HFFc6 (cell line): Measurements from ENCODE around the gene GRB14. TPM values are rescaled to one million over a fixed set of nuclear protein-coding genes. Genes with fewer than 3 reads are reported as not detected.
A peak's percentile ranks its signal among the peaks of the same experiment; 100 is the strongest.

Experiments used
- DNase-seq: peaks from one replicate; pipeline ENCODE4 v3.0.0-alpha.2; 2018
- H3K27ac Mint-ChIP-seq: 2 replicates; pipeline ENCODE4 v1.8.0; 2020; ENCODE audit warnings: mild to moderate bottlenecking, mixed read lengths
- H3K27me3 Mint-ChIP-seq: 2 replicates; pipeline ENCODE4 v1.8.0; 2021; ENCODE audit warnings: mild to moderate bottlenecking, moderate library complexity, mixed read lengths; ENCODE audit not compliant: insufficient read depth
- H3K36me3 Mint-ChIP-seq: 2 replicates; pipeline ENCODE4 v1.8.0; 2021; ENCODE audit warnings: low read depth, mixed read lengths
- H3K4me1 Mint-ChIP-seq: 2 replicates; pipeline ENCODE4 v1.8.0; 2020; ENCODE audit warnings: low read depth, mixed read lengths
- H3K4me3 Mint-ChIP-seq: 2 replicates; pipeline ENCODE4 v1.8.0; 2020; ENCODE audit warnings: mild to moderate bottlenecking, moderate library complexity, mixed read lengths
- H3K9me3 Mint-ChIP-seq: 2 replicates; pipeline ENCODE4 v1.8.0; 2020; ENCODE audit warnings: mild to moderate bottlenecking, mixed read lengths
- total RNA-seq, 6 experiments: library from RNA; stranded (reverse); fragmentation: NEBNext Ultra II Directional; extraction: Animal tissue kit (Norgen Biotek cat#: 25700); gene quantifications; 2 replicates in 1 of 6; 3 replicates in 5 of 6; pipeline ENCODE4 v1.2.3, GENCODE V29; 2021
- TF ChIP-seq, protein P1 (sequence below): fragments of 200-600 bp; sonication (generic); IDR thresholded peaks from 2 replicates; pipeline ENCODE4 v1.5.0; 2021; ENCODE audit warnings: antibody characterized with exemption, mild to moderate bottlenecking

Gene GRB14
- total RNA-seq, 6 experiments from 2014 or later: 0.19 TPM; not detected in 5

DNA sequence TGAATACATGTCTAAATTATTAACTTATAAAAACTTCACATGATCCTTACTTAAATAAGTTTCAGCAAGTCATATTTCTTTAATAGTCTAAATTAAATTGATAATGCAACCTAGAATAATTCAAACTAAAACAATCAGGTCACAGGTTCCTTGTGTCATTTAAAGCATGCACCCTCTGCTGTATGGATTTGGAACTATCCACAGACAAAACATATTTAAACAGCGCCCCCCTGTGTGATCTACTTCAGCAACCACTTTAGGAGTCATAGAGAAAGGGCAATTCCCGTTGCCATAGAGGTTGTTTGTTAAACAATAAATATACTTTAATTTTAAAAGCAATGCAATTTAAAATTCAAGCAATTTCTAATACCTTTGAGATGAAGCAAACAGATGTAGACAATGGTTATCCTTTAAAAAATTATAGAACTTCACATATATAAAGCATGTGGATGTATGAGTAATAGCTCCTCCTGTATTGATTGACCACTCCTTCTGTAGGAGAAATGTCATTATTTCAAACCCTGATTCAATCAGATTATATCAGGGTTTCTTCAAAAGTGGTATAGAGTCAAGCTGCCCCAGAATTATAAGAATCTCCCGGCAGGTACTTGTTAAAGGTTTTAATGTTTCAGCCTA, 21.2 kb downstream of the GRB14 start:
- H3K27ac Mint-ChIP-seq: peak overlapping the region; percentile 37

DNA sequence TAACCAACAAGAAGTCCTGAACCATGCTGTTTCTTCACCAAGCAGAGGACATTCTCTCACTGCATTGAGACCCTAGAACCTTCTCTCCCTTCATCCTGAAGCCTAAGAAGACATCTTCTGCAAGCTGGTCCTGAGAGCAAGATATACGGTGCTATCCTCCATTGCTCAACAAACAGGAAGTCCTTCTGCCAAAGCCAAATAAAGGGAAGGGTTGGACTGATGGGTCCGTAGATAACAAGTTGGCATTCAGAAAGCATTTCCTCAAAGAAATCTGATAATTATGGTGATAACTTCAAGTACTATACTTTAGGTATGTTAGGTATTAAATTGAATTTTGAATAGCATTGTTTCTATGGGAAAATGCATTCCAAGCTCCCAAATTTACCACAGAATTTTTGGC, 23.3 kb downstream of the GRB14 start:
- Mint-ChIP-seq H3K4me3 (no peak overlapping the region), H3K27ac (no peak overlapping the region), H3K4me1 (no peaks in the 10 kb centered on the region), H3K9me3 (no peaks in the 10 kb centered on the region), H3K36me3 (no peaks in the 10 kb centered on the region), H3K27me3 (peaks cover 2% of the 10 kb centered on the region; the same call in 1 of the 2 replicates)
- TF ChIP-seq, protein P1, sequence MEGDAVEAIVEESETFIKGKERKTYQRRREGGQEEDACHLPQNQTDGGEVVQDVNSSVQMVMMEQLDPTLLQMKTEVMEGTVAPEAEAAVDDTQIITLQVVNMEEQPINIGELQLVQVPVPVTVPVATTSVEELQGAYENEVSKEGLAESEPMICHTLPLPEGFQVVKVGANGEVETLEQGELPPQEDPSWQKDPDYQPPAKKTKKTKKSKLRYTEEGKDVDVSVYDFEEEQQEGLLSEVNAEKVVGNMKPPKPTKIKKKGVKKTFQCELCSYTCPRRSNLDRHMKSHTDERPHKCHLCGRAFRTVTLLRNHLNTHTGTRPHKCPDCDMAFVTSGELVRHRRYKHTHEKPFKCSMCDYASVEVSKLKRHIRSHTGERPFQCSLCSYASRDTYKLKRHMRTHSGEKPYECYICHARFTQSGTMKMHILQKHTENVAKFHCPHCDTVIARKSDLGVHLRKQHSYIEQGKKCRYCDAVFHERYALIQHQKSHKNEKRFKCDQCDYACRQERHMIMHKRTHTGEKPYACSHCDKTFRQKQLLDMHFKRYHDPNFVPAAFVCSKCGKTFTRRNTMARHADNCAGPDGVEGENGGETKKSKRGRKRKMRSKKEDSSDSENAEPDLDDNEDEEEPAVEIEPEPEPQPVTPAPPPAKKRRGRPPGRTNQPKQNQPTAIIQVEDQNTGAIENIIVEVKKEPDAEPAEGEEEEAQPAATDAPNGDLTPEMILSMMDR: no peak
- no peak for DNase-seq

More for the DNA sequence above, 21.2 kb downstream of the GRB14 start:
- Mint-ChIP-seq H3K4me3 (no peak overlapping the region), H3K4me1 (no peaks in the 10 kb centered on the region), H3K9me3 (no peaks in the 10 kb centered on the region), H3K27me3 (peaks cover 2% of the 10 kb centered on the region; the same call in 1 of the 2 replicates), H3K36me3 (no peaks in the 10 kb centered on the region)
- peak; percentile 78 for DNase-seq
- TF ChIP-seq, protein P1: peak; percentile 93

DNA sequence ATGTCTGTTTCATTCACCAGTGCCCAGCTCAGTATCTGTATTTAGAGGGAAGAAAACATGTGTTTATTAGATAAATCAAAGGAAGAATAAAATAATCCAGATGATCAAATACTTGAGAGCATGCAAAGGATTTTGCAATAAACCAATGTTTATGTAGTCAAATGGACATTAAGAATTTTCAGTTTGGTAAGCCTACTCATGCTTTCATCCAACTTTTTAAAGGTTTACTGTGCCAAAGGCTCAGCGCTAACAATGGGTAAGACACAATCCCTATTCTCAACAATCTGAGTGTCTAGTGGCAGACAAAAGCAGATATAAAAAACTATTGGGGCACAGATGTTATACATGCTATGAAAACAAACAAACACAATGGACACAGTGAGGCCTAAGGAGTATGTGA, 26.3 kb downstream of the GRB14 start:
- Mint-ChIP-seq H3K9me3 (peaks cover 4% of the 10 kb centered on the region; the same call in 1 of the 2 replicates), H3K27me3 (peaks cover 2% of the 10 kb centered on the region), H3K4me1 (no peaks in the 10 kb centered on the region), H3K4me3 (no peak overlapping the region), H3K36me3 (no peaks in the 10 kb centered on the region), H3K27ac (no peak overlapping the region)
- DNase-seq: no peak
- TF ChIP-seq, protein P1: no peak

DNA sequence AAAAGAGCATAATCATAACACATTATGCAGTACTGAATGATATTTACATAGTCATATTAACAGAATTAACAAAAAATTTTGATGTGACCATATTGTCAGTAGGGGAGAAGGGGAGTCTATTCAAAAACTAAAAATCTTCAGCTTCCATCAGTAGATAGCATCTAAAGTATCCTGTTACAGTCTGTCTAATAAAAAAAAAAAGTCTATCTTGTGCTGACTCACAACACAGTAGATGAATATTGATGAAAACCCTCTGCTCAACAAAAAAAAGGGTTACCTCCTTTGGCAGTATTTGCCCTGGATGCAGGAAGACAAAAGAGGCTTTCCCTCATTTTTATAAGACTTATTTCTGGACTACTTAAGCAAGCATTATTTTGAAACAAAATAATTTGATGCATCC, 27.3 kb downstream of the GRB14 start:
- DNase-seq: no peak
- Mint-ChIP-seq H3K27me3 (peaks cover 2% of the 10 kb centered on the region), H3K4me3 (no peak overlapping the region), H3K4me1 (no peaks in the 10 kb centered on the region), H3K9me3 (peaks cover 4% of the 10 kb centered on the region; the same call in 1 of the 2 replicates), H3K36me3 (no peaks in the 10 kb centered on the region), H3K27ac (no peak overlapping the region)
- TF ChIP-seq, protein P1: no peak

DNA sequence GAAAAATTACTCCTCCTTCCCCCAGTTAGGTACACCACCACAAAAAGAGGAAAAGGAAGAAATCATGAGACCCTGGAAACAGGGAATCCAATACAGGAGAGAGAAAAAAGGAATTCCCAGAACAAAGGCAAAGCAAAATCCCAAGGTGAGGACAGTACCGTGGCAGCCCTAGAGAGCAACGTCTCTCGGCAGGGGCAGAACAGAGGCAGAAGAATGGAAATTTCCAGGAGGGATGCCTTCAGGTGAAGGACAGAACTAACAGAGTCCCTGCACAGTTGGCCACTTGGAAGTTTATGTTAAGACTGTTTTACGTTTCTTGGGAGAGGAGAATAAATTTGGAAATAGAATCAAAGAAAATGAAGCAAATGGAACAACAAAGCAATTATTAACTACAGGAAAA, 27.7 kb downstream of the GRB14 start:
- Mint-ChIP-seq H3K36me3 (no peaks in the 10 kb centered on the region), H3K4me3 (no peak overlapping the region)

More for the DNA sequence above, 27.7 kb downstream of the GRB14 start:
- Mint-ChIP-seq H3K27me3 (peaks cover 2% of the 10 kb centered on the region), H3K9me3 (peaks cover 4% of the 10 kb centered on the region; the same call in 1 of the 2 replicates), H3K4me1 (no peaks in the 10 kb centered on the region), H3K27ac (no peak overlapping the region)
- TF ChIP-seq, protein P1: no peak
- no peak for DNase-seq
